Neural cell (in vitro differentiated cells): Measurements from ENCODE around the gene SDK2.

ENCODE experiments used
- TAF1 ChIP-seq: IDR thresholded peaks from 2 replicates; pipeline ENCODE4 v1.6.1; 2012; ENCODE audit warnings: low read depth
- TF ChIP-seq, protein P1 (sequence below): IDR thresholded peaks from 2 replicates; pipeline ENCODE4 v1.6.1; 2012; ENCODE audit warnings: borderline replicate concordance
- TF ChIP-seq, protein P2 (sequence below): fragments of 450-650 bp; IDR thresholded peaks from 2 replicates; pipeline ENCODE4 v1.5.1; 2014; ENCODE audit warnings: antibody characterized with exemption, mild to moderate bottlenecking, moderate library complexity; ENCODE audit not compliant: poor library complexity, severe bottlenecking

GRCh38 chr17:73478334-73478733 is 165.9 kb downstream of the SDK2 start:
- TF ChIP-seq, protein P1, sequence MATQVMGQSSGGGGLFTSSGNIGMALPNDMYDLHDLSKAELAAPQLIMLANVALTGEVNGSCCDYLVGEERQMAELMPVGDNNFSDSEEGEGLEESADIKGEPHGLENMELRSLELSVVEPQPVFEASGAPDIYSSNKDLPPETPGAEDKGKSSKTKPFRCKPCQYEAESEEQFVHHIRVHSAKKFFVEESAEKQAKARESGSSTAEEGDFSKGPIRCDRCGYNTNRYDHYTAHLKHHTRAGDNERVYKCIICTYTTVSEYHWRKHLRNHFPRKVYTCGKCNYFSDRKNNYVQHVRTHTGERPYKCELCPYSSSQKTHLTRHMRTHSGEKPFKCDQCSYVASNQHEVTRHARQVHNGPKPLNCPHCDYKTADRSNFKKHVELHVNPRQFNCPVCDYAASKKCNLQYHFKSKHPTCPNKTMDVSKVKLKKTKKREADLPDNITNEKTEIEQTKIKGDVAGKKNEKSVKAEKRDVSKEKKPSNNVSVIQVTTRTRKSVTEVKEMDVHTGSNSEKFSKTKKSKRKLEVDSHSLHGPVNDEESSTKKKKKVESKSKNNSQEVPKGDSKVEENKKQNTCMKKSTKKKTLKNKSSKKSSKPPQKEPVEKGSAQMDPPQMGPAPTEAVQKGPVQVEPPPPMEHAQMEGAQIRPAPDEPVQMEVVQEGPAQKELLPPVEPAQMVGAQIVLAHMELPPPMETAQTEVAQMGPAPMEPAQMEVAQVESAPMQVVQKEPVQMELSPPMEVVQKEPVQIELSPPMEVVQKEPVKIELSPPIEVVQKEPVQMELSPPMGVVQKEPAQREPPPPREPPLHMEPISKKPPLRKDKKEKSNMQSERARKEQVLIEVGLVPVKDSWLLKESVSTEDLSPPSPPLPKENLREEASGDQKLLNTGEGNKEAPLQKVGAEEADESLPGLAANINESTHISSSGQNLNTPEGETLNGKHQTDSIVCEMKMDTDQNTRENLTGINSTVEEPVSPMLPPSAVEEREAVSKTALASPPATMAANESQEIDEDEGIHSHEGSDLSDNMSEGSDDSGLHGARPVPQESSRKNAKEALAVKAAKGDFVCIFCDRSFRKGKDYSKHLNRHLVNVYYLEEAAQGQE = no peak
- TF ChIP-seq, protein P2, sequence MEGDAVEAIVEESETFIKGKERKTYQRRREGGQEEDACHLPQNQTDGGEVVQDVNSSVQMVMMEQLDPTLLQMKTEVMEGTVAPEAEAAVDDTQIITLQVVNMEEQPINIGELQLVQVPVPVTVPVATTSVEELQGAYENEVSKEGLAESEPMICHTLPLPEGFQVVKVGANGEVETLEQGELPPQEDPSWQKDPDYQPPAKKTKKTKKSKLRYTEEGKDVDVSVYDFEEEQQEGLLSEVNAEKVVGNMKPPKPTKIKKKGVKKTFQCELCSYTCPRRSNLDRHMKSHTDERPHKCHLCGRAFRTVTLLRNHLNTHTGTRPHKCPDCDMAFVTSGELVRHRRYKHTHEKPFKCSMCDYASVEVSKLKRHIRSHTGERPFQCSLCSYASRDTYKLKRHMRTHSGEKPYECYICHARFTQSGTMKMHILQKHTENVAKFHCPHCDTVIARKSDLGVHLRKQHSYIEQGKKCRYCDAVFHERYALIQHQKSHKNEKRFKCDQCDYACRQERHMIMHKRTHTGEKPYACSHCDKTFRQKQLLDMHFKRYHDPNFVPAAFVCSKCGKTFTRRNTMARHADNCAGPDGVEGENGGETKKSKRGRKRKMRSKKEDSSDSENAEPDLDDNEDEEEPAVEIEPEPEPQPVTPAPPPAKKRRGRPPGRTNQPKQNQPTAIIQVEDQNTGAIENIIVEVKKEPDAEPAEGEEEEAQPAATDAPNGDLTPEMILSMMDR = no peak
- TF ChIP-seq TAF1 = no peak
